Lung (tissue), 12 donors: ENCODE measurements around the gene SLC37A3. TPM values are rescaled to one million over a fixed set of nuclear protein-coding genes. Genes with fewer than 3 reads are reported as not detected.

Experiments used
- ATAC-seq: fragments of 200-7000 bp; cut with Tn5 transposase; one replicate; pipeline ENCODE4 v1.9.1; 2020; ENCODE audit warnings: moderate number of reproducible peaks; ENCODE audit not compliant: insufficient read depth, low FRiP score
- DNase-seq, 3 donors: peaks; one replicate each; pipeline ENCODE4 v3.0.0-alpha.2; 2013 to 2017
- H3K27ac ChIP-seq, 2 donors: one replicate each; pipeline ENCODE4 v1.5.1; 2013; ENCODE audit warnings: mild to moderate bottlenecking in 2 of 2, moderate library complexity in 2 of 2, control low read depth in 1 of 2, inconsistent platforms in 1 of 2, low read depth in 1 of 2, low read length in 1 of 2
- H3K27me3 ChIP-seq, 3 donors: one replicate each; pipeline ENCODE4 v1.5.1; 2013; ENCODE audit warnings: low read length in 2 of 3; ENCODE audit not compliant: control insufficient read depth in 3 of 3, insufficient read depth in 3 of 3
- H3K36me3 ChIP-seq, 4 donors: one replicate each; pipeline ENCODE4 v1.5.1; 2013; ENCODE audit warnings: low read length in 4 of 4, mild to moderate bottlenecking in 1 of 4, moderate library complexity in 1 of 4; ENCODE audit not compliant: control insufficient read depth in 4 of 4, insufficient read depth in 4 of 4
- H3K4me1 ChIP-seq, 5 donors: one replicate each; pipeline ENCODE4 v1.5.1; 2013; ENCODE audit warnings: low read length in 5 of 5, mild to moderate bottlenecking in 2 of 5, moderate library complexity in 1 of 5; ENCODE audit not compliant: control insufficient read depth in 5 of 5, insufficient read depth in 5 of 5
- H3K4me3 ChIP-seq: one replicate; pipeline ENCODE4 v1.5.1; 2013; ENCODE audit warnings: mild to moderate bottlenecking, control low read depth, moderate library complexity
- H3K9ac ChIP-seq, 2 donors: one replicate each; pipeline ENCODE4 v1.5.1; 2013; ENCODE audit warnings: low read length in 2 of 2, control low read depth in 1 of 2; ENCODE audit not compliant: insufficient read depth in 1 of 2
- H3K9me3 ChIP-seq, 4 donors: one replicate each; pipeline ENCODE4 v1.5.1; 2013; ENCODE audit warnings: low read length in 3 of 4, mild to moderate bottlenecking in 1 of 4, moderate library complexity in 1 of 4; ENCODE audit not compliant: control insufficient read depth in 4 of 4, insufficient read depth in 3 of 4
- CTCF ChIP-seq: IDR thresholded peaks from 2 replicates; pipeline ENCODE4 v1.5.1; 2012; ENCODE audit warnings: mild to moderate bottlenecking; ENCODE audit errors: control extremely low read depth, extremely low read depth
- WGBS, 2 donors: extraction: QIAGEN DNeasy Blood & Tissue Kit; methylation state at CpG; one replicate each; pipeline ENCODE4 v1.1.7; 2013; 5-methylcytosine and 5-hydroxymethylcytosine counted together
- polyA plus RNA-seq, 2 donors: library from polyadenylated mRNA; stranded (reverse); fragments of 200-250 nt; gene quantifications; one replicate each; pipeline ENCODE4 v1.2.1, GENCODE V29; 2013
- total RNA-seq, 2 donors: library from RNA; depleted of rRNA in 1 of 2; stranded (reverse); fragments of >200 nt in 1 of 2; gene quantifications; one replicate each; pipeline ENCODE4 v1.2.1, GENCODE V29; 2014 to 2021
- donor health status: control.
- donor health status: control.
- donor health status: Bipolar disorder and iron deficiency.
- donor health status: healthy.
- donor health status: DM: yes; HTN: yes; CAD: no.

SLC37A3 gene
- total and polyA plus RNA-seq, 4 donors: 19.2 to 53.4 (median 26.8) TPM

GRCh38 chr7:140333223-140333622, 65.1 kb downstream of the SLC37A3 start:
- no peak for ATAC-seq
- Histone ChIP-seq H3K36me3 (peaks cover 0 to 11% (median 5%) of the 10 kb centered on the region in 4 donors), H3K27me3 (no peaks in the 10 kb centered on the region), H3K4me3 (no peak overlapping the region), H3K9me3 (no peaks in the 10 kb centered on the region), H3K27ac (no peak overlapping the region), H3K9ac (no peak overlapping the region), H3K4me1 (peaks cover 0 to 14% (median 0%) of the 10 kb centered on the region in 5 donors)
- DNase-seq: no peak
- WGBS, 2 donors: 78 to 84% methylated on average over 10 of the region's 10 CpGs
- TF ChIP-seq CTCF: no peak

- Histone ChIP-seq H3K36me3 (peaks cover 0 to 7% (median 1%) of the 10 kb centered on the region in 4 donors), H3K4me1 (peaks cover 0 to 14% (median 3%) of the 10 kb centered on the region in 5 donors), H3K9ac (no peak overlapping the region), H3K27me3 (no peaks in the 10 kb centered on the region), H3K4me3 (no peak overlapping the region), H3K27ac (no peak overlapping the region), H3K9me3 (no peaks in the 10 kb centered on the region)
- no peak for TF ChIP-seq CTCF
- ATAC-seq (no peak), DNase-seq (no peak)
- WGBS, 2 donors: 89 to 93% methylated on average over 3 of the region's 3 CpGs
Measured at GRCh38 chr7:140330595-140330994, 67.7 kb downstream of the SLC37A3 start.

- no peaks in the 10 kb centered on the region for H3K27me3 ChIP-seq
- peaks cover 0 to 5% (median 1%) of the 10 kb centered on the region in 4 donors for H3K36me3 ChIP-seq
- no peak for TF ChIP-seq CTCF
- no peak overlapping the region for H3K4me3 ChIP-seq
- WGBS, 2 donors: 85 to 96% methylated on average over 13 of the region's 13 CpGs
- DNase-seq: no peak
- H3K27ac ChIP-seq: no peak overlapping the region
- ATAC-seq: no peak
- H3K4me1 ChIP-seq: peaks cover 0 to 13% (median 3%) of the 10 kb centered on the region in 5 donors
- H3K9ac ChIP-seq: no peak overlapping the region
- H3K9me3 ChIP-seq: no peaks in the 10 kb centered on the region
Measured at GRCh38 chr7:140330128-140330527, 68.2 kb downstream of the SLC37A3 start.

- no peak for ATAC-seq
- H3K36me3 ChIP-seq: no peaks in the 10 kb centered on the region
- WGBS, 2 donors: 92 to 97% methylated on average over 7 of the region's 7 CpGs
- H3K4me3 ChIP-seq: no peak overlapping the region
- H3K27me3 ChIP-seq: no peaks in the 10 kb centered on the region
- H3K9ac ChIP-seq: no peak overlapping the region
- TF ChIP-seq CTCF: no peak
- H3K9me3 ChIP-seq: no peaks in the 10 kb centered on the region
- H3K4me1 ChIP-seq: peaks cover 0 to 7% (median 3%) of the 10 kb centered on the region in 5 donors
- H3K27ac ChIP-seq: no peak overlapping the region
- DNase-seq: no peak
Measured at GRCh38 chr7:140327261-140327661, 71.1 kb downstream of the SLC37A3 start.
